ENCODE data around the gene ADARB2.

The ADARB2 gene

GRCh38 chr10:1594372-1595241 lies 142.7 kb downstream of the ADARB2 start:
- DNase-seq, result no peak

- no peak for DNase-seq
Observed at GRCh38 chr10:1591742-1592141, 145.6 kb downstream of the ADARB2 start.

- DNase-seq, result no peak
Observed at GRCh38 chr10:1591045-1591444, 146.3 kb downstream of the ADARB2 start.

- no peak for DNase-seq
Observed at GRCh38 chr10:1589257-1589656, 148.1 kb downstream of the ADARB2 start.

- DNase-seq, result no peak
Observed at GRCh38 chr10:1582739-1583138, 154.6 kb downstream of the ADARB2 start.

- no peak for DNase-seq
Observed at GRCh38 chr10:1581189-1581588, 156.1 kb downstream of the ADARB2 start.

- DNase-seq, result no peak
Observed at GRCh38 chr10:1579671-1580070, 157.7 kb downstream of the ADARB2 start.

GRCh38 chr10:1579141-1579491 lies 158.2 kb downstream of the ADARB2 start:
- no peak for DNase-seq

- DNase-seq, result no peak
Observed at GRCh38 chr10:1578392-1579140, 158.8 kb downstream of the ADARB2 start.

- DNase-seq, result no peak
Observed at GRCh38 chr10:1577945-1578344, 159.4 kb downstream of the ADARB2 start.

GRCh38 chr10:1577373-1577770 lies 160.0 kb downstream of the ADARB2 start:
- no peak for DNase-seq

GRCh38 chr10:1576467-1577372 lies 160.6 kb downstream of the ADARB2 start:
- DNase-seq, result no peak

- DNase-seq, result no peak
Observed at GRCh38 chr10:1575481-1576244, 161.7 kb downstream of the ADARB2 start.

- no peak for DNase-seq
Observed at GRCh38 chr10:1574719-1575118, 162.6 kb downstream of the ADARB2 start.

- no peak for DNase-seq
Observed at GRCh38 chr10:1573981-1574380, 163.3 kb downstream of the ADARB2 start.

GRCh38 chr10:1573334-1573969 lies 163.9 kb downstream of the ADARB2 start:
- no peak for DNase-seq

- no peak for DNase-seq
Observed at GRCh38 chr10:1572519-1573333, 164.6 kb downstream of the ADARB2 start.

GRCh38 chr10:1571587-1572237 lies 165.6 kb downstream of the ADARB2 start:
- no peak for DNase-seq

GRCh38 chr10:1570416-1571051 lies 166.8 kb downstream of the ADARB2 start:
- no peak for DNase-seq

All from right kidney (tissue), 1 donor.